ENCODE results near the gene GIMAP7.
"Not testable (repeated sequence)": the region's sequence is repeated elsewhere in the genome, so short reads cannot be mapped to it uniquely, and the experiment has no call there.

The GIMAP7 gene

DNA sequence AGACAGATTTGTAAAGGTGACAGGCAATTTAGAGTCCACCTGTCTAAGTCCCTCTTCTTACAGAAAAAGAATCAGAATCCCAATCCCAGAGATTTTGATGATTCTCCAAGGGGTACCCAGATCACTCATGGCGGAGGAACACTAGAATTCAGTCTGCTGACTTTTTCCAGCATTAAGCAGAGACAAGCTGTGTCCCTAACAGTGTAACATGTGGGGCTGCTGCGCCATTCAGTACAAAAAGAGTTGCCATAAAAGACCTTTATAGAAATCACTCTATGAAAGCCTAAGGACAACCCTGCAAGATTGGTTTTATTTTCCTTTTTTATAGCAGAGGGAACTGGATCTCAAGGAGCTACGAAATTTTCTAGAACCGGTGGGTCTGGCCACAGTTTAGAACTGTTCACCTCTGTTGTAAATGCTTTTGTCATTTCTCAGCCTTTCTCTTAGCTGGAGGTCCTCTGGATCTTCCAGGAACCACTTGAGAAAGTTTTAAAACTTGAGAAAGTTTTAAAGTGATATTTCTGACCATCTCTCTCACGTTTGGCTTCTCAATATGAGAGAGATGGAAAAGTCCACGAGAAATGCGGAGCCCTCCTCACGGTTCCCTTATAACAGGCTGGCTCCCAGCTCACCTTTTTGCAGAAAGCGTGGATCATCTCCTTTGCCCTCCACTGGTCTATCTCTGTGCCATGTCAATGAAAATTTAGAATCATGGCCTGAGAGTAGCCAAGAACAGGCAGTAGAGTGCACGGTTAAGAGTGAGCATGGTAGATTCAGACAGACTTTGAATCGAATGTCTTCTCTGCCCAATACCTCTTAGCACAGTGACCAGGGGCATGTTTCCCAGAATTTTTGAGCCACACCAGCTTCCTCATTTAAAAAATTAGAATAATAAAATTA lies 826 bp downstream of the GIMAP7 start:
- peak; percentile 68 for DNase-seq

DNA sequence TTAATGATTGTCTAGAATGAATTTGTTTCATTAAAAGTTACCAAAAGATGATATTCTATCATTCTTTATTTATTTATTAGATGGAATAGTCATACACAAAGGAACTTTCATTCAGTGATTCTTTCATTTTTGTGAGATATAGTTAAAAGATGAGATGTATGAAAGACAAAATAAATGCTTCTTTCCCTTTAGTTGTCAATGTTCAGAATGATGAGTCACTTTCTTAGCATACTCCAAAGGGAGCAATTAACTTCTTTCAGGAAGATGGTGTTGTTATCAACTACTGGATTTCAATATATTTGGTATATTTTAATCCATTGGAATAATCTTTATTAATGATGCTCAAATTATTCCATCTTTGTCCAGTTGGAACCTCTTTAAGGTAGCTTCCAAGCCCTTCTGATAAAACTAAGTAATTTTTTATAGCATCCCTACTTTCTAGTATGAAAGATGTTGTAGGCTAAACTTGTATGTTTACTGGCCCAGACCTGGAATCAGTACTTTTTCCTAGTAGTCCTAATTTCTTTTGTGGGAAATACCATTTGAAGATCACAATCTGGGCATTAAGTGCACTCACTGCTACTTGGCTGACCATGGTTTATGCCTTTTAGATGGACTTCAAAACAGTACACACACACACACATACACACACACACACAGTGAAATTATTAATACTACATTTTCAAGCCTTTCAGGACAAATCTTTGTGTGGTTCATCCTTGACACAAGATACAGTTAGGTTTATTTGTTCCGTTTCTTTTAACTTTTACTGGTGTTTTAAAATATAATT lies 2.5 kb downstream of the GIMAP7 start:
- DNase-seq = no peak

DNA sequence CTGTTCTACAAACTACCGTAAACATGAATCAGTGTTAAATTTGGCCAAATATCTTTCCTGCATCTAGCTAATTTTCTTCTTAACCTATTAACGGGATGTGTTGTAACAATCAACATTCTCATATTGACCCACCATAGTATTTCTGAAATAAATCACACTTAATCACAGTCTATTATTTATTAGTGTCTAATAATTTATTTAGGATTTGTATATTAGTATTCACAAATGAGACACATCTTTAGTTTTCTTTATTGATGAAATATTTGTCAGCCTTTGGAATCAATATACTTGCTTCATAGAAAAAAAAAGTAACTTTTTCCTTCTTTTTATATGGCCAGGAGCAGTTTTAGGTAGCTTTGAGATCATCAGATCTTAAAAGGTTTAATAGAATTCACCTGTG lies 4.6 kb downstream of the GIMAP7 start:
- no peak for DNase-seq

- peak; percentile 82 for DNase-seq
Observed at GRCh38 chr7:150520145-150520544, 5.5 kb downstream of the GIMAP7 start.

- not testable (repeated sequence) for DNase-seq
Observed at GRCh38 chr7:150522931-150523330, 8.3 kb downstream of the GIMAP7 start.

DNA sequence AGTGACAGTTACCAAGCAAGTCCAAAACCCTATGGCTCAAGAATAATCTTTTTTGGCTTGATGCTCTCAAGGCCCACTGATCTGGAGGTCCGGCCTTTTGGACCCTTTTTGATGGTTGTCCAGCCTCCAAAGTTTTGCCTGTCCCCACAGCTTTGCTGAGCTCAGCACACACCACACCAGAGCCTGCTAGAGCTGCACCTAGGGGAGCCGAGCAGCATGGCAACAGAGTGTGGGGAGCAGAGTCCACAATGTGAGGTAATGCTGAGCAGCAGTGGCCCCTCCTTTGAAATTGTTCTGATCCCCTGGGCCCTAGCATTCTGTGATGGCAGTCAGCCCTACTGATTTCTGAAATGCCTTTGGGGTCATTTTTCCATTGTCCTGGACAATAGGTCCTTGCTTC lies 9.3 kb downstream of the GIMAP7 start:
- no peak for DNase-seq

DNA sequence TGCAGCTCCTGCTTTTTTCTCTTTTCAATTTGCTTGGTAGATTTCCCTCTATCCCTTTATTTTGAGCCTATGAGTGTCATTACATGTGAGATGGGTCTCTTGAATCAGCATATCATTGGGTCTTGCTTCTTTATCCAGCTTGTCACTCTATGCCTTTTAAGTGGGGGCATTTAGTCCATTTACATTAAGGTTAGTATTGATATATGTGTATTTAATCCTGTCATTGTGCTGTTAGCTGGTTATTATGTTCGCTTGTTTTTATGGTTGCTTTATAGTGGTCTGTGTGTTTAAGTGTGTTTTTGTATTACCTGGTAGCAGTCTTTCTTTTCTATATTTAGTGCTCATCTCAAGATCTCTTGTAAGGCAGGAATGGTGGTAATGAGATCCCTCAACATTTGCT lies 17.0 kb downstream of the GIMAP7 start:
- DNase-seq = no peak

DNA sequence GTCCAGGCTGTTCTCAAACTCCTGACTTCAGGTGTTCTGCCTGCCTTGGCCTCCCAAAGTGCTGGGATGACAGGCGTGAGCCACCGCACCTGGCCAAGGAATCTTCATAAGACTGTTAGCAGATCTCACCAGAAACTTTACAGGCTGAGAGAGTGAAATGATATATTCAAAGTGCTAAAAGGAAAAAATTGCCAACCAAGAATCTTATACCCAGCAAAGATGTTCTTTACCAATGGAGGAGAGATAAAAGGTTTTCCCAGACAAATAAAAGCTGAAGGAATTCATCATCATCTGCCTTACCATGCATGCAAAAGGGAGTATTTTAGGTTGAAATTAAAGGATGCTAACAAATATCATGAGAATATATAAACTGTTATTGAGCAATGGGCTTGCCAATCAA lies 23.6 kb downstream of the GIMAP7 start:
- no peak for DNase-seq

GRCh38 chr7:150553163-150553562 lies 38.5 kb downstream of the GIMAP7 start:
- no peak for DNase-seq

GRCh38 chr7:150556521-150557138 lies 42.0 kb downstream of the GIMAP7 start:
- DNase-seq = no peak

- no peak for DNase-seq
Observed at GRCh38 chr7:150560486-150560885, 45.8 kb downstream of the GIMAP7 start.

GRCh38 chr7:150562919-150563318 lies 48.2 kb downstream of the GIMAP7 start:
- no peak for DNase-seq

DNA sequence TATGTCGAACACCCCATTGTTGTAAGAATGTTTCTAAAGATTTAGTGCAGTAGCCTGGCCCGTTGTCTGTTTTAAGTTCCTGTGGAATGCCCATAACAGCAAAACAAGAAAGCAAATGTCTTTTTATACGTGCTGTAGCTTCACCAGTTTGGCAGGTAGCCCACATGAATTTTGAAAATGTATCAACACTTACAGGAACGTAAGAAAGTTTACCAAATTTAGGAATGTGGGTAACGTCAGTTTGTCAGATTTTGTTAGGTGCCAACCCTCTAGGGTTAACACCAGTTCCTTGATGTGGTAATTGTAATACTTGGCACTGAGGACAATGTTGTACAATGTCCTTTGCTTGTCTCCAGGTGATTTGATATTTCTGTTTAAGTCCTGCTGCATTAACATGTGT lies 49.3 kb downstream of the GIMAP7 start:
- no peak for DNase-seq

- DNase-seq = no peak
Observed at GRCh38 chr7:150564566-150564965, 49.9 kb downstream of the GIMAP7 start.

DNA sequence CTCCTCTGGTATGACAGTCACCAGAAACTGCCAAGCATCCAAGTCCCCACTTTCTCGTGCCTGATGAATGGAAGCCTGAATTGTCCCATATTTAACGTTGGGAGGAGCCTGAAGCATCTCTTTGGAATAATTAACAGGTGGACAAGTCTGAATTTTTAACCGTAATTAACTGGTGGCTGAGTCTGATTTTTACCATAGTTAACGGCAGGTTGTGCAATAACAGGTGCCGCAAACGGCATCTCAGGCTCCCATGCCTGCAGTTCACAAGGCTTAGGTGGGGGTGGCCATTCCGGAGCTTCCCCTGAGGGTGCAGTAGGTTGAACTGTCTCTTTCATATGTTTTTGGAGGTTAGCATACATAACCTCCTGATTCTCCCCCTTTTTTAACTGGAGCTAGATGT lies 50.6 kb downstream of the GIMAP7 start:
- DNase-seq = no peak

DNA sequence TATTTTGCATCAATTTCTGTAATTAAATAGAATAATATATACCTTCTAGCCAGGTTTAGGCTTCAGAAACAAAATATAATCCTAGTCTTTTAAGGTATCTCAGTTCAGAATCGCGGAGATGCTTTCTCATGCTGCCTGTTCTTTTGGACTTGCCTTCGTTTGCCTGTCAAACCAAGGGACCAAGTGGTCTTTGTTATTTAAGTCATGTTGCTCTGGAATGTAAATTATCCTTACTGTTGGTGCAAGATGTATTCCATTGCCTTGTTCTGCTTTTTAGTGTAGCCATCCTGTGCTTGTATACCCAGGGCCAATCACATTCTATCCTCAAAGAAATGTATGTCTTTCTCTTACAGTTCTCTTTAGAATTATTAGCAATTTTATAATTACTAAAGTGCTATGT lies 51.5 kb downstream of the GIMAP7 start:
- no peak for DNase-seq

- no peak for DNase-seq
Observed at GRCh38 chr7:150566572-150566971, 51.9 kb downstream of the GIMAP7 start.

DNA sequence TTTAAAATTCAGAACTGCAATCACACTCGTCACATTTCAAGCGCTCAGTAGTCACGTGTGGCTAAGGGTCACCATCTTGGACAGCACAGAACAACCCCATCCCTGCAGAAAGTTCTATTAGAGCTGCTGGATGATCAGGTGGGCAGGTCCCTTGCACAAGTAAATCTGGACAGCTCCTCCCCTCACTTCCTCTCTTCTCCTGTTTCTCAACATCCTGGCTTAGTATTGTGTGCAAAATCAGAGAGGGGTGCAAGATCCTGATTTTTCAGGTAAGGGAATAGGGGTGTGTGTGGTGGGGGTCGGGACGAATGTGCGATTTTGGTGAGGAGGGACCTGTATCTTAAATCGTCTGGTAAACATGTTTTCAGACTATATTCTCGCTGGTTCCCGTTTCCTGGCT lies 52.5 kb downstream of the GIMAP7 start, which contains the start of gene GIMAP4:
Gene GIMAP4, plus strand, starts transcription at position 222 of the 400 bp plus-strand sequence. CDS start 2,512 bp downstream, outside the sequence.
- no peak for DNase-seq

DNA sequence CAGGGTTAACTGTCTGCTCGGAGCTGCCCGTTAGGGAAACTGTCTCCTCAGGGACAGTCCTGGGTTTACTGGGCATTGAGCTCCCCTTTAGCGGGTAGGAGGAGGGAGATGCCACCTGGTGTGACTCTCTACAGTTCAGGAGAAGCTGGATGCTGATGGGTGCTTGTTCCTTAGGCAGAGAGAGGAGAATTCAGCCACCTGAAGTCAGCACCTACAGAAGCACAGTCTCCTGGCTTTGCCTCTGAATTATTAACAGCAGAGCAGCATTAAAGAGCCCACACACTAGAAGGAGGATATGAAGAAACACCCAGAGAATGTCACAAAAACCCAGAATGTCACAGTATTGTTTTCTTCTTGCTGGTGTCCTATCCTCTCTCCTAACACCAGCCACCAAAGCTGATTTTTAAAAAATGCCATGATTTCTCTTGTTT lies 53.2 kb downstream of the GIMAP7 start:
- DNase-seq = peak; percentile 72

- peak; percentile 71 for DNase-seq
Observed at GRCh38 chr7:150568714-150569113, 54.0 kb downstream of the GIMAP7 start.

- no peak for DNase-seq
Observed at GRCh38 chr7:150569245-150569955, 54.7 kb downstream of the GIMAP7 start.
